Keratinocyte (primary cell): ENCODE data around the gene ZDHHC18.

Source experiments
- EZH2 ChIP-seq: IDR thresholded peaks from one replicate; pipeline ENCODE4 v1.6.1; 2012; ENCODE audit warnings: inconsistent platforms, mild to moderate bottlenecking, low read length, moderate library complexity
- TF ChIP-seq, protein P1 (sequence below), 3 experiments: IDR thresholded peaks in 1 of 3; conservative IDR thresholded peaks in 1 of 3; optimal IDR thresholded peaks in 1 of 3; 2 replicates in 2 of 3; 3 replicates in 1 of 3; pipeline versions ENCODE3 to v1.5.1; 2011; ENCODE audit warnings: low read length in 3 of 3, mild to moderate bottlenecking in 3 of 3, moderate library complexity in 2 of 3, control low read depth in 1 of 3, inconsistent platforms in 1 of 3; ENCODE audit not compliant: insufficient read depth in 2 of 3; ENCODE audit errors: extremely low read depth in 1 of 3

DNA sequence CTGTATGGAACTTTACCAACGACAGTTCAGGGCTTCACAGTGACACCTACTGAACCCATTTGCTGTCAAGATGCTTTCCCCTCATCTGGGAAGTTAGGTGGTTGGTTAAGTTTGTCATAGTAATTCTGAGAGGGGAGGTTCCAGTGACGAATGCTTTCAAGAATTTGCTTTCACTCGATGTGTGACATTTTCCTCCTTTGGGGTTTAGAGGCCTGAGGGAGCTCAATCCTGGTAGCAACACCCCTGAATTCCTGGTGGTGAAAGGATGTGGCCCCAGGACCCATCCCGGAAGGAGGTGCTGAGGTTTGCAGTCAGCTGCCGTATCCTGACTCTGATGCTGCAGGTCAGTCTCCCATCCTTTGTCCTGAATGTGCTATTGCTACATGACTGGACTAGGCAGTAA lies 35.9 kb upstream of the ZDHHC18 start:
- no peak for TF ChIP-seq EZH2
- TF ChIP-seq, protein P1, sequence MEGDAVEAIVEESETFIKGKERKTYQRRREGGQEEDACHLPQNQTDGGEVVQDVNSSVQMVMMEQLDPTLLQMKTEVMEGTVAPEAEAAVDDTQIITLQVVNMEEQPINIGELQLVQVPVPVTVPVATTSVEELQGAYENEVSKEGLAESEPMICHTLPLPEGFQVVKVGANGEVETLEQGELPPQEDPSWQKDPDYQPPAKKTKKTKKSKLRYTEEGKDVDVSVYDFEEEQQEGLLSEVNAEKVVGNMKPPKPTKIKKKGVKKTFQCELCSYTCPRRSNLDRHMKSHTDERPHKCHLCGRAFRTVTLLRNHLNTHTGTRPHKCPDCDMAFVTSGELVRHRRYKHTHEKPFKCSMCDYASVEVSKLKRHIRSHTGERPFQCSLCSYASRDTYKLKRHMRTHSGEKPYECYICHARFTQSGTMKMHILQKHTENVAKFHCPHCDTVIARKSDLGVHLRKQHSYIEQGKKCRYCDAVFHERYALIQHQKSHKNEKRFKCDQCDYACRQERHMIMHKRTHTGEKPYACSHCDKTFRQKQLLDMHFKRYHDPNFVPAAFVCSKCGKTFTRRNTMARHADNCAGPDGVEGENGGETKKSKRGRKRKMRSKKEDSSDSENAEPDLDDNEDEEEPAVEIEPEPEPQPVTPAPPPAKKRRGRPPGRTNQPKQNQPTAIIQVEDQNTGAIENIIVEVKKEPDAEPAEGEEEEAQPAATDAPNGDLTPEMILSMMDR (optimal IDR thresholded peaks at IDR 0.05 in 1 of 3, IDR thresholded peaks at IDR 0.05 in 1 of 3, conservative IDR thresholded peaks at IDR 0.05 in 1 of 3; ENCODE audit: extremely low read depth in 1 of 3, insufficient read depth in 2 of 3, low read length in 3 of 3): no peak
